ENCODE measurements around the gene TTC36.
"Not testable (repeated sequence)": the region's sequence is repeated elsewhere in the genome, so short reads cannot be mapped to it uniquely, and the experiment has no call there.

The TTC36 gene, protein sequence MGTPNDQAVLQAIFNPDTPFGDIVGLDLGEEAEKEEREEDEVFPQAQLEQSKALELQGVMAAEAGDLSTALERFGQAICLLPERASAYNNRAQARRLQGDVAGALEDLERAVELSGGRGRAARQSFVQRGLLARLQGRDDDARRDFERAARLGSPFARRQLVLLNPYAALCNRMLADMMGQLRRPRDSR

DNA sequence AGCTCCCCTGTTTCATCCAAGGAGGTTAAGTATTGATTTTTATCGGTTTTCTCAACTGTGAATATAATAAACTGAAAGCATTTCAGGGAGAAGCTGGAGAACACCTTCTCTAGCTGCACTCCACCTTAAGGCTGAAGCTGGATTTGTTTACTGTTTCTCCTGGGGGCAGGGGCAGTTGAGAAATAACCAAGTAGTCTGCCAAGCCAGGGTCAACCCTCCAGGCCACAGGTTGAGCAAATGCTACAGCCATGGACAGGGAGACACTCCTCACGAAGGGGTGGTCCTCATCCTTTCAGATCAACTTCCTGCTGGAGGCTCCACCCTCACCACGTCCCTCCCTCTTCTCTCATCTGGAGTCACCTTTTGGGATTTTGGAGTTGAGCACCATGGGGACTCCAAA lies at the start of gene TTC36:
TSS of gene TTC36 (plus strand) at position 366 of the 400 bp plus-strand sequence. CDS start at position 387, 21 bp downstream.
- DNase-seq, result no peak

DNA sequence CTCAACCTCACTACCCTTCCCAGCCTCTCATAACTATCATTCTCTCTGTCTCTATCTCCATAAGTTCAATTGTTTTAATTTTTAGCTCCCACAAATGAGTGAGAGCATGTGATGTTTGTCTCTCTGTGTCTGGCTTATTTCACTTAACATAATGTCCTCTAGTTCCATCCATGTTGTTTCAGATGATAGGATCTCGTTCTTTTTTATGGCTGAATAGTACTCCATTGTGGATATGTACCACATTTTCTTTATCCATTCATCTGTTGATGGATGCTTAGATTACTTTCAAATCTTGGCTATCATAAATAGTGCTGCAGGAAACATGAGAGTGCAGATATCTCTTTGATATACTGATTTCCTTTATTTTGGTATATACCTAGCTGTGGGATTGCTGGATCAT lies 46.0 kb upstream of the TTC36 start:
- not testable (repeated sequence) for DNase-seq

DNA sequence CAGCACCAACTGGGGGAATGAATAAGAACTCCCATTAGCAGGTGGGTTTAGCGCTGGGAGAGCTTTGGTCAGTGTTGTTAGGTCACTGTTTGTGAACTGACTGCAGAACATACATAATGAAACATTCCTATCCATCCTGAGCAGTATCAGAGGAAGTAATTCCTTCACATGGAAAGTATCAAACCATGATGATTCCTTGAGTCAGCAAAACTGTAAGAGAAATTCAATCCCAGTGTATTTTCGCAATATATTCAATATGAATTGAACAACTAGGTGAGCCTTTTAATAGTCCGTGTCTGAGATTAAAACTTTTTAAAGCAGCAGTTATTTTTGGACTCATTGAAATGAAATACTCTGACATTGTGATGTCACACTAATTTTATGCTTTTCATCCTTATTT lies 42.9 kb upstream of the TTC36 start:
- no peak for DNase-seq

DNA sequence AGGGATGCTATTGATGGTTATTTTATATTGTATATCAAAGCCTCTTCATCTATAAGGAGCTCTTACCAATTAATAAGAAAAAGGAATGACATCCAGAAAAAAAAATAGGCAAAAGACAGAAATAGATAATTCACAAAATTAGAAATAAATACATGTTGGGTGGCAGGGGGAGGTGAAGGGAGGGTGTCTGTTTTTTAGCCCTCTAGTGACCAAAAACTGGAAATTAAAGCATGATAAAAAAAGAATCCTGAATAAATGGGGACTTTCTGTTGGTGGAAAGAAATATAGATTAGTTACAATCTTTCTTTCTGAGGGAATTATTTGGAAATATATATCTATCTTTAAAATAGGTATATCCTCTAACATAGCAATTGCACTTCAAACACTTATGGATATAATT lies 42.0 kb upstream of the TTC36 start:
- DNase-seq, result no peak

DNA sequence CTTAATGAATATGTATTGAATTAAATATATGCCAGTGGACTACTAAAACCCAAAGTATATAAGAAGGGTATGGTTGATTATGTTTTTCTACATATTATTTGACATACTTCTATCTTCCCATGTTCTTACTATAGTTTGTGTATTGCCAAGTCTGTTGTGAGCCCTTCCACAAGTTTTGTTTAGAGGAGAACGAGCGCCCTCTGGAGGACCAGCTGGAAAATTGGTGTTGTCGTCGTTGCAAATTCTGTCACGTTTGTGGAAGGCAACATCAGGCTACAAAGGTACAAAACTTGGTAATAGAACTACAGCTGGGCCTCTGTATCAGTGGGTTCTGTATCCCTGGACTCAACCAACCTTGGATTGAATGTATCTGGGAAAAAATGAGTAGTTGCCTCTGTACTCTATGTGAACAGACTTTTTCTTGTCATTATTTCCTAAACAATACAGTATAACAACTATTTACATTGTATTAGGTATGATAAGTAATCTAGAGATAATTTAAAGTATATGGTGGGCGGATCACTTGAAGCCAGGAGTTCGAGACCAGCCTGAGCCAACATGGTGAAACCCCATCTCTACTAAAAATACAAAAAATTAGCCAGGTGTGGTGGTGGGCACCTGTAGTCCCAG lies 38.7 kb upstream of the TTC36 start:
- DNase-seq, result peak; percentile 78

DNA sequence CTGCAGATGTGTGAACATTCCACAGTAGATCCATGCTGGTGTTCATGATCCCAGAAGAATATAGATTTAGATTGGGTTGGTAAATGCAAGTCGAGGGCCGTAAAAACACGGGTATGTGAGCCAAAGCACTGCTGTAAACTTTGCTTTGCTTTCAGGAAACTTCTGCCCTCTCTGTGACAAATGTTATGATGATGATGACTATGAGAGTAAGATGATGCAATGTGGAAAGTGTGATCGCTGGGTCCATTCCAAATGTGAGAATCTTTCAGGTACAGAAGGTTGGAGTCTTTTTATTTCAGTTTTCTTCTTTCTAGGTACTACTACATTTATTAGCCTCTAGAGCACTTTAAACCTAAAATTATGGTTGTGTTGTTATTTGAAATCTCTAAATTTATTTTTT lies 36.2 kb upstream of the TTC36 start:
- DNase-seq, result no peak

DNA sequence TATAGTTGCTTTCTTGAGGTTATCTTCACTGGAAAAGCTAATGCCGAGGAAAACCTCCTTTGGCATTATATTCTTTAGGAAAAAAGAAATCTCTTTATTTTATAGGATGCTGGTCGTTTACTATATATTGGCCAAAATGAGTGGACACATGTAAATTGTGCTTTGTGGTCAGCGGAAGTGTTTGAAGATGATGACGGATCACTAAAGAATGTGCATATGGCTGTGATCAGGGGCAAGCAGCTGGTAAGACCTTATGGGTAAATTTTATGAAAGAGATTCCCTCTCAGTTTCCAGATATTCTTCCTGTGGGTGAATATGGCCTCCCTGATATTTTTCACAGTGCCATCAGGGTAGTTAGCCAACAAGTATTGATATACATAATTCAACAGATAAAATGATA lies 29.4 kb upstream of the TTC36 start:
- no peak for DNase-seq

DNA sequence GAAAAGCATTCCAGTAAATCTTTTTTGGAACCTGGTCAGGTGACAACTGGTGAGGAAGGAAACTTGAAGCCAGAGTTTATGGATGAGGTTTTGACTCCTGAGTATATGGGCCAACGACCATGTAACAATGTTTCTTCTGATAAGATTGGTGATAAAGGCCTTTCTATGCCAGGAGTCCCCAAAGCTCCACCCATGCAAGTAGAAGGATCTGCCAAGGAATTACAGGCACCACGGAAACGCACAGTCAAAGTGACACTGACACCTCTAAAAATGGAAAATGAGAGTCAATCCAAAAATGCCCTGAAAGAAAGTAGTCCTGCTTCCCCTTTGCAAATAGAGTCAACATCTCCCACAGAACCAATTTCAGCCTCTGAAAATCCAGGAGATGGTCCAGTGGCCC lies 24.1 kb upstream of the TTC36 start:
- DNase-seq, result no peak

DNA sequence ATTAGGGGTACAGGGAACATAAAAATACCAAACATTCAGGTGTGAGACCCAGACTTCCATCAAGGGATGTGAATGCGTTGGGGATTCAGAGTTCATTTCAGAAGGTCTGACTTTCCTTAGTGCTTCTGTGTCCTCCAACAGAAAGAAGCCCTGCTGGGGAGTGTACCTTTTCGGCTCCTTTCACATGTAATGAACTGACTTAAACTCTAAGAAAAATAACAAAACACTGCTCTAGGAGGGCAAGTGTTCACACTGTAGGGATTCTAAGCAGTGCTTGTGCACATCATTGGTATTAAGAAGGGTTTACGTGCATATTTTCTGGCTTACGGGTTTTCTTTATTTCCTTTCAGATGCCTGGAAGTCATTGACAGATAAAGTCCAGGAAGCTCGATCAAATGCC lies 15.7 kb upstream of the TTC36 start:
- no peak for DNase-seq

DNA sequence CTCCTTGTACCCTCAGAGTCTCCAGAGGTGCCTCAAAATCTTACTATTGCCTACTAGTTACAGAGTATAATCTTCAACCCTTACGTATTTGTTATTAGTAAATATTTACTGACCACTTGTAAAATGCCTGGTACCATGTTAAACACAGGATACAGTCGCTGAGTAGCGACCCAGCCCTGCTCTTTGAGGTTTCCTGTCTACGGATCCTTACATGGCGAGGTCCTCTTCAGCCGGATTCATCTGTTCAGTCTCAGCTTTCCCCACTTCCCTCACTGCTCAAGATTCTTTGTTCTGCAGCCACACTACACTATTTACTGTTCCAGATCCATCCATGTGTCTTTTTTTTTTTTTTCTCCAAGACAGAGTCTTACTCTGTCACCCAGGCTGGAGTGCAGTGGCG lies 13.2 kb upstream of the TTC36 start:
- no peak for DNase-seq

DNA sequence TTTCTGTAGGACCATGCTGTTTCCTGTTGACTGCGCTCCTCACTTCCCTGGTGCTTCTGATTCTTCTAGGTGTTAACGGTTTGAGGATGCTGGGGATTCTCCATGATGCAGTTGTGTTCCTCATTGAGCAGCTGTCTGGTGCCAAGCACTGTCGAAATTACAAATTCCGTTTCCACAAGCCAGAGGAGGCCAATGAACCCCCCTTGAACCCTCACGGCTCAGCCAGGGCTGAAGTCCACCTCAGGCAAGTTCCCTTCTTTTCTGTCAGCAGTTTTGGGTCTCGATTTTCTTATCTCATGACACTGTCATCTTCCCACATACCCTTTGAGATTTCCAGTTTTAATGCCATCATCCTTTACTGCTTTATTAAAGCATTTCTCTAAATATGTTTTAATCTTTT lies 7.7 kb upstream of the TTC36 start:
- no peak for DNase-seq

DNA sequence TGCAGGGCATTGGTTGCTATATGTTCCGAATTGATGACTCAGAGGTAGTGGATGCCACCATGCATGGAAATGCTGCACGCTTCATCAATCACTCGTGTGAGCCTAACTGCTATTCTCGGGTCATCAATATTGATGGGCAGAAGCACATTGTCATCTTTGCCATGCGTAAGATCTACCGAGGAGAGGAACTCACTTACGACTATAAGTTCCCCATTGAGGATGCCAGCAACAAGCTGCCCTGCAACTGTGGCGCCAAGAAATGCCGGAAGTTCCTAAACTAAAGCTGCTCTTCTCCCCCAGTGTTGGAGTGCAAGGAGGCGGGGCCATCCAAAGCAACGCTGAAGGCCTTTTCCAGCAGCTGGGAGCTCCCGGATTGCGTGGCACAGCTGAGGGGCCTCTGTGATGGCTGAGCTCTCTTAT lies 5.4 kb upstream of the TTC36 start:
- DNase-seq, result no peak

DNA sequence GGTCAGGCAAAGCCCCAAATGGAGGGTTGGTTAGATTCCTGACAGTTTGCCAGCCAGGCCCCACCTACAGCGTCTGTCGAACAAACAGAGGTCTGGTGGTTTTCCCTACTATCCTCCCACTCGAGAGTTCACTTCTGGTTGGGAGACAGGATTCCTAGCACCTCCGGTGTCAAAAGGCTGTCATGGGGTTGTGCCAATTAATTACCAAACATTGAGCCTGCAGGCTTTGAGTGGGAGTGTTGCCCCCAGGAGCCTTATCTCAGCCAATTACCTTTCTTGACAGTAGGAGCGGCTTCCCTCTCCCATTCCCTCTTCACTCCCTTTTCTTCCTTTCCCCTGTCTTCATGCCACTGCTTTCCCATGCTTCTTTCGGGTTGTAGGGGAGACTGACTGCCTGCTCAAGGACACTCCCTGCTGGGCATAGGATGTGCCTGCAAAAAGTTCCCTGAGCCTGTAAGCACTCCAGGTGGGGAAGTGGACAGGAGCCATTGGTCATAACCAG lies 4.7 kb upstream of the TTC36 start:
- peak; percentile 44 for DNase-seq

DNA sequence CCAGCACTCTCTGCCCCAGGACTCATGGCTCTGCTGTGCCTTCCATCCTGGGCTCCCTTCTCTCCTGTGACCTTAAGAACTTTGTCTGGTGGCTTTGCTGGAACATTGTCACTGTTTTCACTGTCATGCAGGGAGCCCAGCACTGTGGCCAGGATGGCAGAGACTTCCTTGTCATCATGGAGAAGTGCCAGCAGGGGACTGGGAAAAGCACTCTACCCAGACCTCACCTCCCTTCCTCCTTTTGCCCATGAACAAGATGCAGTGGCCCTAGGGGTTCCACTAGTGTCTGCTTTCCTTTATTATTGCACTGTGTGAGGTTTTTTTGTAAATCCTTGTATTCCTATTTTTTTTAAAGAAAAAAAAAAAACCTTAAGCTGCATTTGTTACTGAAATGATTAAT lies 2.9 kb upstream of the TTC36 start:
- no peak for DNase-seq

DNA sequence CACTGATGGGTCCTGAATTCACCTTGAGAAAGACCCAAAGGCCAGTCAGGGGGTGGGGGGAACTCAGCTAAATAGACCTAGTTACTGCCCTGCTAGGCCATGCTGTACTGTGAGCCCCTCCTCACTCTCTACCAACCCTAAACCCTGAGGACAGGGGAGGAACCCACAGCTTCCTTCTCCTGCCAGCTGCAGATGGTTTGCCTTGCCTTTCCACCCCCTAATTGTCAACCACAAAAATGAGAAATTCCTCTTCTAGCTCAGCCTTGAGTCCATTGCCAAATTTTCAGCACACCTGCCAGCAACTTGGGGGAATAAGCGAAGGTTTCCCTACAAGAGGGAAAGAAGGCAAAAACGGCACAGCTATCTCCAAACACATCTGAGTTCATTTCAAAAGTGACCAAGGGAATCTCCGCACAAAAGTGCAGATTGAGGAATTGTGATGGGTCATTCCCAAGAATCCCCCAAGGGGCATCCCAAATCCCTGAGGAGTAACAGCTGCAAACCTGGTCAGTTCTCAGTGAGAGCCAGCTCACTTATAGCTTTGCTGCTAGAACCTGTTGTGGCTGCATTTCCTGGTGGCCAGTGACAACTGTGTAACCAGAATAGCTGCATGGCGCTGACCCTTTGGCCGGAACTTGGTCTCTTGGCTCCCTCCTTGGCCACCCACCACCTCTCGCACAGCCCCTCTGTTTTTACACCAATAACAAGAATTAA lies 2.4 kb upstream of the TTC36 start:
- DNase-seq, result peak; percentile 18

DNA sequence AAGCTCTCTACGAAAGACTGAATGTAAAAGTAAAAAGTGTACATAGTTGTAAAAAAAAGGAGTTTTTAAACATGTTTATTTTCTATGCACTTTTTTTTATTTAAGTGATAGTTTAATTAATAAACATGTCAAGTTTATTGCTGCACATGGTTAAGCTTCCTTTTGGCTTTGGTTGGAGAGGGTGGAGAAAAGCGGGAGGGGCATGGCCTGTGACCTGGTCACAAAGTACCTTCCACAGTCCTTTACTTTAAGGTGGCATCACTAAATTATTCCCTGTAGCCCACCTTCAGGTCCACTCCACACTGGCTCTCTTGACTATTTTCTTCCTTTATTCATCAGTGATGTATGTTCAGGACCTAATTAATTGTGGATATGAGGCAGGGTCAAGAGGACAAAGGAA lies 586 bp upstream of the TTC36 start:
- DNase-seq, result no peak

DNA sequence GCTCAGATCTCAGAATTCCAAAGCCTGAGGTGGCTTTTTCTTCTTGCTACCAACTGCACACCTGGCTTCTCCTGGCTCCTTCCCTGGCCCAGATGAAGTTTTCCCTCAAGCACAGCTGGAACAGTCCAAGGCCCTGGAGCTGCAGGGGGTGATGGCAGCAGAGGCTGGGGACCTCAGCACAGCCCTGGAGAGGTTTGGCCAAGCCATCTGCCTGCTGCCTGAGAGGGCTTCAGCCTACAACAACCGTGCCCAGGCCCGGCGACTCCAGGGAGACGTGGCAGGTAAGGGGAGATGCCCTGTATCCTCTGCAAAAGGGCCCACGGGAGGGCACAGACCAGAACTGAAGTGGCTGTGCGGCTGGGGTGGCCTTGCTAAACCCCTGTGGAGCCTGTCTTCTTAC lies 1.2 kb downstream of the TTC36 start:
- DNase-seq, result no peak

DNA sequence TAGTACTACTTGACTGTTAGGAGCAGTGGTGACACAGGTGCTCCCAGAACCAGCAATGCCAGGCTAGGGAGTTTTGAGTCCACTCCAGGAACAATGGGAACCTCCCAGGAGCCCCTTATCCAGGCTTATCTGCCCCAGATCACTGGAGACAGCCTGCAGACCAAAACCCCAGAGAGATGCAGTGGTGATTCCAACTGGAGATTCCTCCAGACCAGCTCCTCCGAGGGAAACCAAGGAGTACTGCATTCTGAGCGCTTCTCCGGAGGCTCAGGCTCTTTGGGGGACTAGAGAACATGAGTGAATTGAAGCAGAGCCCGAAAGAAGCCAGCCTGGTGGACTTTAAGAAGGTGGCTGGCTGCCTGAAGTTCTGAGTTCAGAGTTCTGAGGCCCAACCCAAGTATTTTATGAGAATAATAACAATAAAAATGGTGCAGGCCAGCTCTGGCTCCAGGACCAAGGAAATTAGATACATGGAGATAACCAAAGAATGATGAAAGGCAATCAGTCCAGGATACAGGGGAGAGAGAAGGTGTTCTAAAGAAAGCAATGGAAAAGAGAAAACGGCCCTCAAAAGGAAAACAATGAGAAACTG lies 2.4 kb downstream of the TTC36 start:
- peak; percentile 56 for DNase-seq

DNA sequence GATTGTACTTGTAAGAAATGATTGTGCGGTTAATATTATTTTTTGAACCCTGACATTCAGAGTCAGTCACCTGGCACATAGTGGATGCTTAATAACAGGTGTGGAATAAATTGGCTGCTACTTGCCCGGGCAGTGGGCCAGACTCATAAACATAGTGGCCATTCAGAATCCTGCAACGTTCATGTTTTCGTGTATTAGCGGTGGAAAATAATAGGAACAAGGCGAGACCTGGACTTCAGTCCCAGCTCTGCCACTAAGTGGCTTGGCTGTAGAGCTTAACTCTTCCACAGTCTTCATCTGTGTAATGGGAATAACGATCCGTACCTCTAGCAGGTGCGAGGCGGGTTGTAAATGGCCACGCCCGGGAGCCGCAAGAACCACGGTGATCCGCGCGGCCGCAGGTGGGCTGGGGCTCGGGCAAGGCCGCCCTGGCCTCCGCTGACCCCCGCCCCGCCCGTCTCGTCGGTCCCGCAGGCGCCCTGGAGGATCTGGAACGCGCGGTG lies 3.0 kb downstream of the TTC36 start:
- DNase-seq, result peak; percentile 99

DNA sequence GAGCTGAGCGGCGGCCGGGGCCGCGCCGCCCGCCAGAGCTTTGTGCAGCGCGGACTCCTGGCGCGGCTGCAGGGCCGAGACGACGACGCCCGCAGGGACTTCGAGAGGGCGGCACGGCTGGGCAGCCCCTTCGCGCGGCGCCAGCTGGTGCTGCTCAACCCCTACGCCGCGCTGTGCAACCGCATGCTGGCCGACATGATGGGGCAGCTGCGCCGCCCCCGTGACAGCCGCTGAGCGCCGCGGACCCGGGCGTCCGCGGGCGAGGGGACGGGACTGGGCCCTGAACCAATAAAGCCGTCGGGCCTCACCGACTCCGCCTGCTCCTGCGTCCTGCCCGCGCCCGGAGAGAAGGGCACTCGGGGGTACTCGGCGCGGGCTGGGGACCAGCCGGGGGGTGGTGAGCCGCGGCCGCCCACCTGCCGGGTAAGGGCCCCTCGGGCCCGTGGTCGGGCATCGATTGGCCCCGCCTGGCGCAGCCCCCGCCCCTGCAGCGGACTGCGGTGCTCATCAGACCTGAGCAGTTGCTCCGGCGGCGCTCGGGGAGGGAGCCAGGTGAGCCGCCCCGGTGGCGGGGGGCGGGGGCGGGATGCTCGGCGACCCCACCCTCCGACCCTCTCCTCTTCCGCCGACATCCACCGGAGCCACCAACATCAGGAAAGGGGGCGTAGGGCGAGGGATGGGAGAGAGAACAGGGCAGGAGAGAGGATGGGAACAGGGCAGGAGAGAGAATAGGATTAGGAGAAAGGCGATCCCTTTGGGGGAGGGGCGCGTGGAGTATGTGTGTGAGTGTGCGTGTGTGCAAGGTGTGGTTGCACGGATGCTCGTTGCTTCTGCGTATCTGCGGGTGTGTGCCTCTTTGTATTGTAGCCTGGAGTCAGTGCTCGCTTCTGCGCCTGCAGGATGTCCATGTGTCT lies 3.7 kb downstream of the TTC36 start, which contains the start of gene TMEM25:
TSS of gene TMEM25 (plus strand) at position 510 of the 914 bp plus-strand sequence. CDS start 610 bp downstream, outside the sequence.
- peak; percentile 86 for DNase-seq

DNA sequence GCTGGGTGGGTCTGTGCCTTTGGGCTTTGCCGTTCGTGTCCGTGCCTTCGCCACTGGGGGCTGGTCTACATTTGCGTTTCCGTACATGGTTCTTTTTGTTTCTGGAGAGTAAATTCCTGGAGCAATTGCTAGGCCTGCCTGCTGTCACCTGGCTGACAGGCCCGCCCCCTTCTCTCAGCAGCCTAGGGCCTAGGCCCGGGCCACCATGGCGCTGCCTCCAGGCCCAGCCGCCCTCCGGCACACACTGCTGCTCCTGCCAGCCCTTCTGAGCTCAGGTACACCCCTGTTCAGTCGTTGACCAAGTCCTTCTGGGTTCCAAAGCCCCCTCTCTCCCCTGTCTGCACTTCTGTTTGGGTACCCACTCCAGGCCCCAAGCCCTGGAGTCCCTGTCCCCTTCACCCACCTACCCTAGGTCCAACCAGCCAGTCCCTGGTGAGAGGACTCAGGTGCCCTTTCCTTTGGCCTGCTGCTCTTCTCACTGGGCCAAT lies 4.4 kb downstream of the TTC36 start:
- DNase-seq, result peak; percentile 61

DNA sequence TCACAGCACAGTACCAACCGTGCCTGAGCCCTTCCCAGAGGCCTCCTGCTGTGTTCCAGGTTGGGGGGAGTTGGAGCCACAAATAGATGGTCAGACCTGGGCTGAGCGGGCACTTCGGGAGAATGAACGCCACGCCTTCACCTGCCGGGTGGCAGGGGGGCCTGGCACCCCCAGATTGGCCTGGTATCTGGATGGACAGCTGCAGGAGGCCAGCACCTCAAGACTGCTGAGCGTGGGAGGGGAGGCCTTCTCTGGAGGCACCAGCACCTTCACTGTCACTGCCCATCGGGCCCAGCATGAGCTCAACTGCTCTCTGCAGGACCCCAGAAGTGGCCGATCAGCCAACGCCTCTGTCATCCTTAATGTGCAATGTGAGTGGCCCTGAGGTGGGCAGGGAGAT lies 4.8 kb downstream of the TTC36 start:
- DNase-seq, result no peak

Measured in NCI-H1105 treated with DMSO at 0.1 percent for 48 hours (cell line).